ENCODE measurements around the gene CCDC188. TPM values are rescaled to one million over a fixed set of nuclear protein-coding genes. Genes with fewer than 3 reads are reported as not detected.

The CCDC188 gene
- total RNA-seq, 2 experiments from 2014 or later: not detected

GRCh38 chr22:20153945-20154344 lies 3.1 kb upstream of the CCDC188 start:
- no peak overlapping the region for H3K27ac Mint-ChIP-seq
- TF ChIP-seq CTCF (IDR thresholded peaks at IDR 0.05): no peak
- Histone ChIP-seq H3K27ac (ENCODE audit: low read depth in 1 of 2, low read length in 2 of 2) (no peak overlapping the region), H3K9me3 (ENCODE audit: control insufficient read depth in 1 of 2, insufficient read depth in 1 of 2, low read length in 2 of 2) (peaks cover 0 to 10% of the 10 kb centered on the region in 2 experiments), H3K4me3 (ENCODE audit: low read length) (no peak overlapping the region), H3K27me3 (ENCODE audit: control insufficient read depth in 1 of 2, insufficient read depth in 2 of 2, low read length in 2 of 2) (peaks cover 4 to 6% of the 10 kb centered on the region in 2 experiments), H3K4me1 (ENCODE audit: insufficient read depth, low read length) (peaks cover 21% of the 10 kb centered on the region), H3K36me3 (ENCODE audit: insufficient read depth, low read length) (no peaks in the 10 kb centered on the region)
- H3K9me3 Mint-ChIP-seq: no peaks in the 10 kb centered on the region
- H3K4me1 Mint-ChIP-seq (ENCODE audit: low read depth): peaks cover 4% of the 10 kb centered on the region
- no peak overlapping the region for H3K4me3 Mint-ChIP-seq
- intact Hi-C loops (cut with DNase I, micrococcal nuclease): no loop called here
- POLR2A ChIA-PET: no interaction called here
- H3K36me3 Mint-ChIP-seq (ENCODE audit: low read depth): no peaks in the 10 kb centered on the region
- DNase-seq (no peak), ATAC-seq (ENCODE audit: poor library complexity) (no peak)
- H3K27me3 Mint-ChIP-seq: peaks cover 5% of the 10 kb centered on the region
- CTCF ChIA-PET: no interaction called here

- intact Hi-C loops (cut with DNase I, micrococcal nuclease): no loop called here
- ATAC-seq (ENCODE audit: poor library complexity) (no peak), DNase-seq (no peak)
- H3K27me3 Mint-ChIP-seq: peaks cover 5% of the 10 kb centered on the region
- Histone ChIP-seq H3K27ac (ENCODE audit: low read depth in 1 of 2, low read length in 2 of 2) (no peak overlapping the region), H3K4me3 (ENCODE audit: low read length) (no peak overlapping the region), H3K4me1 (ENCODE audit: insufficient read depth, low read length) (peaks cover 20% of the 10 kb centered on the region), H3K36me3 (ENCODE audit: insufficient read depth, low read length) (no peaks in the 10 kb centered on the region), H3K27me3 (ENCODE audit: control insufficient read depth in 1 of 2, insufficient read depth in 2 of 2, low read length in 2 of 2) (peaks cover 4 to 6% of the 10 kb centered on the region in 2 experiments), H3K9me3 (ENCODE audit: control insufficient read depth in 1 of 2, insufficient read depth in 1 of 2, low read length in 2 of 2) (peaks cover 0 to 3% of the 10 kb centered on the region in 2 experiments)
- no peaks in the 10 kb centered on the region for H3K9me3 Mint-ChIP-seq
- H3K4me3 Mint-ChIP-seq: no peak overlapping the region
- H3K27ac Mint-ChIP-seq: no peak overlapping the region
- no peak for TF ChIP-seq CTCF (IDR thresholded peaks at IDR 0.05)
- H3K36me3 Mint-ChIP-seq (ENCODE audit: low read depth): no peaks in the 10 kb centered on the region
- CTCF ChIA-PET: no interaction called here
- POLR2A ChIA-PET: no interaction called here
- H3K4me1 Mint-ChIP-seq (ENCODE audit: low read depth): peaks cover 4% of the 10 kb centered on the region
These were observed 1.6 kb upstream of the CCDC188 start for GRCh38 chr22:20152464-20152890.

- TF ChIP-seq CTCF (IDR thresholded peaks at IDR 0.05): no peak
- Mint-ChIP-seq H3K27me3 (no peaks in the 10 kb centered on the region), H3K9me3 (no peaks in the 10 kb centered on the region), H3K36me3 (ENCODE audit: low read depth) (no peaks in the 10 kb centered on the region), H3K4me1 (ENCODE audit: low read depth) (no peaks in the 10 kb centered on the region), H3K4me3 (no peak overlapping the region), H3K27ac (no peak overlapping the region)
- H3K4me3 ChIP-seq (ENCODE audit: low read length): no peak overlapping the region
- H3K4me1 ChIP-seq (ENCODE audit: insufficient read depth, low read length): peaks cover 15% of the 10 kb centered on the region
- ChIA-PET CTCF (no interaction called here), POLR2A (no interaction called here)
- DNase-seq (no peak), ATAC-seq (ENCODE audit: poor library complexity) (no peak)
- intact Hi-C loops (cut with DNase I, micrococcal nuclease): no loop called here
- no peaks in the 10 kb centered on the region for H3K9me3 ChIP-seq (ENCODE audit: control insufficient read depth in 1 of 2, insufficient read depth in 1 of 2, low read length in 2 of 2)
- peaks cover 4 to 6% of the 10 kb centered on the region in 2 experiments for H3K27me3 ChIP-seq (ENCODE audit: control insufficient read depth in 1 of 2, insufficient read depth in 2 of 2, low read length in 2 of 2)
- H3K36me3 ChIP-seq (ENCODE audit: insufficient read depth, low read length): no peaks in the 10 kb centered on the region
- H3K27ac ChIP-seq (ENCODE audit: low read depth in 1 of 2, low read length in 2 of 2): no peak overlapping the region
These were observed 377 bp upstream of the CCDC188 start for GRCh38 chr22:20151276-20151588.

Measured in CD4-positive, alpha-beta T cell (primary cell).